Lung microvascular endothelial cell (primary cell): ENCODE results near the gene PCDHB10. TPM values are rescaled to one million over a fixed set of nuclear protein-coding genes. Genes with fewer than 3 reads are reported as not detected.
"Not testable (repeated sequence)": the region's sequence is repeated elsewhere in the genome, so short reads cannot be mapped to it uniquely, and the experiment has no call there.

Experiments used
- DNase-seq, 2 donors: peaks; one replicate each; pipeline versions ENCODE4 v3.0.0 to v3.0.0-alpha.2; 2010; ENCODE audit warnings: low read depth in 2 of 2
- total RNA-seq: library from RNA; depleted of rRNA; stranded (reverse); fragments of >200 nt; gene quantifications from 2 replicates; pipeline ENCODE4 v1.2.1, GENCODE V29; 2014

PCDHB10 gene
- total RNA-seq, result 0.44 and 1.8 TPM in 2 replicates

DNA sequence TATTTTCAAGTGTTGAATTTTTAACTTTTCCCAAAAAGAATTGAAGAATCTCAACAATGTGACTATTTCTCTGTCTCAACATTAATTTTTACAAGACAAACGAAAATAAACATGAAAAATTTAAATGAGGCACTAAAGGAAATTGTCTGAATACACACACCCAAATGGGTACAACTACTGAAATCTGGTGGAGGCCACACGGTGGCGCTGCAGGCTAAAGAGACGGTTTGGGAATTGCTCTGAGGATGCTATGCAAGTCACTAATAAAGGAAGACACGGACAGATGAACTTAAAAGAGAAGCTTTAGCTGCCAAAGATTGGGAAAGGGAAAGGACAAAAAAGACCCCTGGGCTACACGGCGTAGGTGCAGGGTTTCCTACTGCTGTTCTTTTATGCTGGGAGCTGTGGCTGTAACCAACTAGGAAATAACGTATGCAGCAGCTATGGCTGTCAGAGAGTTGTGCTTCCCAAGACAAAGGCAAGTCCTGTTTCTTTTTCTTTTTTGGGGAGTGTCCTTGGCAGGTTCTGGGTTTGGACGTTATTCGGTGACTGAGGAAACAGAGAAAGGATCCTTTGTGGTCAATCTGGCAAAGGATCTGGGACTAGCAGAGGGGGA lies at the start of gene PCDHB10:
Gene PCDHB10, plus strand, starts transcription at position 244 of the 616 bp plus-strand sequence. Its CDS starts 200 bp downstream, at position 444.
- DNase-seq, result peak; percentile 40 to 54

DNA sequence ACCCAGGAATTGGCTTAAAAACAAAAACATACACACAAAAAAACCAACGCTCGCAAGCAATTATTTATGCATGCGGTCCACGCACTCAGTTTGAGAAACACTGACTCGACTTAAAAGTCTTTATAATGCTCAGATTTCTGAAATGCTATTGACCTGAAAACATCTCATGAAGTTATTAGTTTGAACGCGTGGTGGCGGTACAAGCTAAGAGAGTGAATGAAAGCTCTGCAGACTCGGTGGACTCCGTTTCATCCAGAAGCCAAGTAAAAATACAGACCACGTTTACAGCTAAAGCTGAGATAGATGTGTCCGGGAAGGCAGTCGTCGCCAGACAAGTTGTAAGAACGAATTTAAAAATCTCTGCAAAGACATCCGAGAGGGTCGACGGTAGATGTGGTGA lies 42.3 kb upstream of the PCDHB10 start, which contains the start of gene PCDHB6:
Gene PCDHB6, plus strand, starts transcription at position 246 of the 400 bp plus-strand sequence. CDS start 201 bp downstream, outside the sequence.
- peak; percentile 35 to 49 for DNase-seq

- no peak for DNase-seq
These were observed 41.7 kb upstream of the PCDHB10 start for GRCh38 chr5:141150224-141150992.

DNA sequence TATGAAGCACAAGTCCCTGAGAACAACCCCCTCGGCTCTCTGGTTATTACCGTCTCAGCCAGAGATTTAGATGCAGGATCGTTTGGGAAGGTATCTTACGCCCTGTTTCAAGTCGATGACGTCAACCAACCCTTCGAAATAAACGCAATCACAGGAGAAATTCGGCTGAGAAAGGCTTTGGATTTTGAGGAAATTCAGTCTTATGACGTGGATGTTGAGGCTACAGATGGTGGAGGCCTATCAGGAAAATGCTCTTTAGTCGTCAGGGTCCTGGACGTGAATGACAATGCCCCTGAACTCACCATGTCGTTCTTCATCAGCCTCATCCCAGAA lies 41.2 kb upstream of the PCDHB10 start:
- no peak for DNase-seq

GRCh38 chr5:141151632-141152031 lies 40.5 kb upstream of the PCDHB10 start:
- DNase-seq, result not testable (repeated sequence)

GRCh38 chr5:141152096-141152495 lies 40.1 kb upstream of the PCDHB10 start:
- DNase-seq, result not testable (repeated sequence)

- no peak for DNase-seq
These were observed 36.4 kb upstream of the PCDHB10 start for GRCh38 chr5:141155540-141156374.

DNA sequence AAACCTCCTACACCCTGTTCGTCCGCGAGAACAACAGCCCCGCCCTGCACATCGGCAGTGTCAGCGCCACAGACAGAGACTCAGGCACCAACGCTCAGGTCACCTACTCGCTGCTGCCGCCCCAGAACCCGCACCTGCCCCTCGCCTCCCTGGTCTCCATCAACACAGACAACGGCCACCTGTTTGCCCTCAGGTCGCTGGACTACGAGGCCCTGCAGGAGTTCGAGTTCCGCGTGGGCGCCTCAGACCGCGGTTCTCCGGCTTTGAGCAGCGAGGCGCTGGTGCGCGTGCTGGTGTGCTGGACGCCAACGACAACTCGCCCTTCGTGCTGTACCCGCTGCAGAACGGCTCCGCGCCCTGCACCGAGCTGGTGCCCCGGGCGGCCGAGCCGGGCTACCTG lies 34.8 kb upstream of the PCDHB10 start:
- DNase-seq, result not testable (repeated sequence)

DNA sequence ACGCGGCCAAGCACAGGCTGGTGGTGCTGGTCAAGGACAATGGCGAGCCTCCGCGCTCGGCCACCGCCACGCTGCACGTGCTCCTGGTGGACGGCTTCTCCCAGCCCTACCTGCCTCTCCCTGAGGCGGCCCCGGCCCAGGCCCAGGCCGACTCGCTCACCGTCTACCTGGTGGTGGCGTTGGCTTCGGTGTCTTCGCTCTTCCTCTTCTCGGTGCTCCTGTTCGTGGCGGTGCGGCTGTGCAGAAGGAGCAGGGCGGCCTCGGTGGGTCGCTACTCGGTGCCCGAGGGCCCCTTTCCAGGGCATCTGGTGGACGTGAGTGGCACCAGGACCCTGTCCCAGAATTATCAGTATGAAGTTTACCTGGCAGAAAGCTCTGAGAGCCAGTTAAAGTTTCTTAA lies 34.3 kb upstream of the PCDHB10 start:
- not testable (repeated sequence) for DNase-seq

GRCh38 chr5:141172381-141173204 lies 19.6 kb upstream of the PCDHB10 start, which contains the start of gene PCDHB7:
PCDHB7 (plus strand) TSS chr5:141172644; CDS start chr5:141172836, 192 bp downstream.
- peak; percentile 40 to 55 for DNase-seq

DNA sequence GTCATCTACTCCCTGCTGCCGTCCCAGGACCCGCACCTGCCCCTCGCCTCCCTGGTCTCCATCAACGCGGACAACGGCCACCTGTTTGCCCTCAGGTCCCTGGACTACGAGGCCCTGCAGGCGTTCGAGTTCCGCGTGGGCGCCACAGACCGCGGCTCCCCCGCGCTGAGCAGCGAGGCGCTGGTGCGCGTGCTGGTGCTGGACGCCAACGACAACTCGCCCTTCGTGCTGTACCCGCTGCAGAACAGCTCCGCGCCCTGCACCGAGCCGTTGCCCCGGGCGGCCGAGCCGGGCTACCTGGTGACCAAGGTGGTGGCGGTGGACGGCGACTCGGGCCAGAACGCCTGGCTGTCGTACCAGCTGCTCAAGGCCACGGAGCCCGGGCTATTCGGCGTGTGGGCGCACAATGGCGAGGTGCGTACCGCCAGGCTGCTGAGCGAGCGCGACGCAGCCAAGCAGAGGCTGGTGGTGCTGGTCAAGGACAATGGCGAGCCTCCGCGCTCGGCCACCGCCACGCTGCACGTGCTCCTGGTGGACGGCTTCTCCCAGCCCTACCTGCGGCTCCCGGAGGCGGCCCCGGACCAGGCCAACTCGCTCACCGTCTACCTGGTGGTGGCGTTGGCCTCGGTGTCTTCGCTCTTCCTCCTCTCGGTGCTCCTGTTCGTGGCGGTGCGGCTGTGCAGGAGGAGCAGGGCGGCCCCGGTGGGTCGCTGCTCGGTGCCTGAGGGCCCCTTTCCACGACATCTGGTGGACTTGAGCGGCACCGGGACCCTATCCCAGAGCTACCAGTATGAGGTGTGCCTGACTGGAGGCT lies 17.7 kb upstream of the PCDHB10 start:
- DNase-seq, result not testable (repeated sequence)

DNA sequence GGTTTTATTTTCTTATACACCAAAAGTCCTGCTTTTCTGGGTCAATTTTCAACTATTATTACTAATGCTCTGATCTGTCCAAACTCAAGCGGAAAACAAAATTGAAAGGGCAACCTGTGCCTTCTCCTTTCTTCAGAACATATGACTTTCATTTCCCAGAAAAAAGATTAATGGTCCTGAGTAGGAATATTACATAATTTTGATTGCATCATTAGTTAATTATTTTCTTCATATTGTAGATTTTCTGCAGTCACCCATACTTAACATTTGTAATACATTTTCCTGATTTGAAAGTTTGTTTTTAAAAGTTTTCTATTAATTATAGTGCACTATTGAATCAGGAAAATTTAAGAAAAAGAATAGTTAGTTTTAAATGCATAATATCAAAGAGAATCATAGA lies 16.2 kb upstream of the PCDHB10 start:
- no peak for DNase-seq

DNA sequence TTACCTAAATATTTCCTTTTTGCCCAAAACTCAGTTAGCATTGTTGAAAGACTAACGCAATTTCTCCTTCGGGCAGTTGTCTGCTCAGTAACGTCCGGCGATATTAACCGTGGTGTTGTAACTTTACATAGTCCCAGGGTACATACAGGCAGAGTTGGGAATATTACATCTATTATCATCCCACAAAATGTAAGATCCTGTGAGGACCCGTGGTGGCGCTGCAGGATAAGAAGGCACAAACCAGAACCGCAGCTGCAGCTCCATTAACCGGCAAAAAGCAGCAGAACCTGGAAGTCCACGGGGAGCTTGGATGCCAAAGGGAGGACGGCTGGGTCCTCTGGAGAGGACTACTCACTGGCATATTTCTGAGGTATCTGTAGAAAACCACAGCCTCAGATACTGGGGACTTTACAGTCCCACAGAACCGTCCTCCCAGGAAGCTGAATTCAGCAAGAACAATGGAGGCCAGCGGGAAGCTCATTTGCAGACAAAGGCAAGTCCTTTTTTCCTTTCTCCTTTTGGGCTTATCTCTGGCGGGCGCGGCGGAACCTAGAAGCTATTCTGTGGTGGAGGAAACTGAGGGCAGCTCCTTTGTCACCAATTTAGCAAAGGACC lies 14.5 kb upstream of the PCDHB10 start, which contains the start of gene PCDHB8:
Gene PCDHB8, plus strand, starts transcription at position 214 of the 615 bp plus-strand sequence. Its CDS starts 245 bp downstream, at position 459.
- peak in 1 of 2 donors; percentile 9 for DNase-seq

GRCh38 chr5:141179371-141179770 lies 12.8 kb upstream of the PCDHB10 start:
- DNase-seq, result not testable (repeated sequence)

DNA sequence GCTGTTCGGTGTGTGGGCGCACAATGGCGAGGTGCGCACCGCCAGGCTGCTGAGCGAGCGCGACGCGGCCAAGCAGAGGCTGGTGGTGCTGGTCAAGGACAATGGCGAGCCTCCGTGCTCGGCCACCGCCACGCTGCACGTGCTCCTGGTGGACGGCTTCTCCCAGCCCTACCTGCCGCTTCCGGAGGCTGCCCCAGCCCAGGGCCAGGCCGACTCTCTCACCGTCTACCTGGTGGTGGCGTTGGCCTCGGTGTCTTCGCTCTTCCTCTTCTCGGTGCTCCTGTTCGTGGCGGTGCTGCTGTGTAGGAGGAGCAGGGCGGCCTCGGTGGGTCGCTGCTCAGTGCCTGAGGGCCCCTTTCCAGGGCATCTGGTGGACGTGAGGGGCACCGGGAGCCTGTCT lies 12.3 kb upstream of the PCDHB10 start:
- not testable (repeated sequence) for DNase-seq

DNA sequence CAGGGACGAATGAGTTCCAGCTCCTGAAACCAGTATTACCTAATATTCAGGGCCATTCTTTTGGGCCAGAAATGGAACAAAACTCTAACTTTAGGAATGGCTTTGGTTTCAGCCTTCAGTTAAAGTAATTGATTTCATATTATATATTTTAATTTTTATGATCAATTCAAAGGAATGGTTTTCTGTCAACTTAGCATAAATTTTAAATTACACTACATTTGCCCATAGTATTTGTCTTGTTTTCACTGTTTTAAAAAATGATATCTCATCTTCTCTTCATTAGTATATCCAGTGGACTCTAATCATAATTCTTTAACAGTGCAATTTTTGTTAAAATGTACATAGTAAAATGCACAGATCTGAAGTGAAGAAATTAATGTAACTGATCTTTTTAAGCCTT lies 11.8 kb upstream of the PCDHB10 start:
- DNase-seq, result no peak

DNA sequence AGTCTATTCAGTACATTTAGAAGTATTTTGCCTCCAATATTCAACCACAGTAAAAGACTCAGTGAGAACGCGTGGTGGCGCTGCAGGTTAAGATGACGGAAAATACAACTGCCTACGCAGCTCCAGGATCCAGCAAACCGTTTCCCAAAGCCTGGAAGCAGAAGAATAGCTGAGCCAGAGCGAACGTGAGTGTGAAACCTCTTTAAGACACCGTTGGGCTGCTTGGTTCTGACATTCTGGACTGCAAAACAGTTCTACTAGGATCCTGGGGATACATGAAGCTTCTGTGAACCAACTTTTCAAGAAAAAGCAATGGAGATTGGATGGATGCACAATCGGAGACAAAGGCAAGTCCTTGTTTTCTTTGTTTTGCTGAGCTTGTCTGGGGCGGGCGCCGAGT lies 9.9 kb upstream of the PCDHB10 start, which contains the start of gene PCDHB16:
Gene PCDHB16, plus strand, starts transcription at position 140 of the 400 bp plus-strand sequence. Its CDS starts 173 bp downstream, at position 313.
- DNase-seq, result peak; percentile 7 to 47

GRCh38 chr5:141184117-141184855 lies 7.9 kb upstream of the PCDHB10 start:
- not testable (repeated sequence) for DNase-seq
